Urothelium cell line (cell line): ENCODE data around the gene USP2.
"Not testable (repeated sequence)": the region's sequence is repeated elsewhere in the genome, so short reads cannot be mapped to it uniquely, and the experiment has no call there.

Experiments used
- DNase-seq: peaks from one replicate; pipeline ENCODE4 v3.0.0; 2011; ENCODE audit warnings: low spot score, mixed read lengths
- FAIRE-seq: peaks from 2 replicates; lab custom pipeline; 2011; peaks lifted over from hg19 to GRCh38; lab: Jason Lieb, UNC

The USP2 gene

DNA sequence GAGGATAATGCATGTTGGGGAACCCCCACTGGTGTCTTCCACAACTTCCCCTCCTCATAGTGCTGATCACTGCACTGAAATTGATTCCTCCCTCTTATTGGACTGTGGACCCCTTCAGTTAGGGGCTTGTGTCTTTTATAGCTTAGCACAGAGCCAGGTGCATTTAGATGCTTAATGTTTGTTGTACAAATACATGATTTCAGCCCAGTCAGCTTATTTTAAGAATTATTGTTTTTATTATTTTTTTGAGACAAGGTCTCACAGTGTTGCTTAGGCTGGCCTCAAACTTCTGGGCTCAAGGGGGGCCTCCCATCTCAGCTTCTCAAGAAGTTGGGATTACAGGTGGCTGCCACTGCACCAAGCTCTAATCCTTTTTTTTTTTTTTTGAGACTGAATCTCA, 33.2 kb upstream of the USP2 start:
- DNase-seq (no peak), FAIRE-seq (no peak)

DNA sequence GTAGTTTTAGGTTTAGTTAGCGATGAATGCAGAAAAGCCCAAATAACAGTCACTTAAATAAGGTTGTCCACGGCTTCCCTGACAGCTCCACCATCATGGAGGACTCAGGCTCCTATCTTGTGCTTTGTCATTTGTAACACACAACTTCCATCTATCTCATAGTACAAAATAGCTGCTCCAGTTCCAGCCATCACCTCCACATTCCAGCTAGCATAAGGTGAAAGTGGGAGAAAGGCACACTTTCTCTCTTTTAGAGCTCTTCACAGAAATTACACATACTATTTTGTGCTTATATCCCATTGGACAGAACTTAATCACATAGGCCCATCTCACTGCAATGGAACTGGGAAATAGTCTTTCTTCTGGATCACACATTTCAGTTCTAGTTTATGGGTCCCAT, 32.8 kb upstream of the USP2 start:
- FAIRE-seq (no peak), DNase-seq (no peak)

DNA sequence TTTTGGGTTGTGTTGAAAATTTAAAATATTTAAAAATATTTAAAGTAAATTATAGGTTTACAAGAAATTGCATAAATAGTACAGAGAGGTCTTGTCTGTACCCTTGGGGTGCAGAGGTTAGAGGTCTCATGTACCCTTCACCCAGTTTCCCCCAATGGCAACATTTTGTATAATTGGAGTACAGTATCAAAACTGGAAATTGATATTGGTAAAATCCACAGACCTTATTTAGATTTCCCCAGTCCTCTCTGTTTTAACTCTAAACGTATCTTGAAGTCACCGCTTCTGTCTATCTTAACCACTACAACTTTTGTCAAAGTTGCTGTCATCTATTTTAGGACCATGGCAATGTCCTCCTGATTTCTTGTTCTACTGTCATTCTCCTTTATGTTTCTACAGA, 30.6 kb upstream of the USP2 start:
- DNase-seq (no peak), FAIRE-seq (no peak)

- FAIRE-seq, result no peak
These were observed 29.0 kb upstream of the USP2 start for GRCh38 chr11:119410501-119410900.

GRCh38 chr11:119409731-119410130, 28.2 kb upstream of the USP2 start:
- FAIRE-seq, result no peak
- DNase-seq, result no peak

More at GRCh38 chr11:119410501-119410900, 29.0 kb upstream of the USP2 start:
- DNase-seq, result no peak

GRCh38 chr11:119406005-119406404, 24.5 kb upstream of the USP2 start:
- no peak for FAIRE-seq
- no peak for DNase-seq

GRCh38 chr11:119405448-119405847, 24.0 kb upstream of the USP2 start:
- DNase-seq, FAIRE-seq: not testable (repeated sequence)

GRCh38 chr11:119404872-119405271, 23.4 kb upstream of the USP2 start:
- no peak for DNase-seq
- no peak for FAIRE-seq

DNA sequence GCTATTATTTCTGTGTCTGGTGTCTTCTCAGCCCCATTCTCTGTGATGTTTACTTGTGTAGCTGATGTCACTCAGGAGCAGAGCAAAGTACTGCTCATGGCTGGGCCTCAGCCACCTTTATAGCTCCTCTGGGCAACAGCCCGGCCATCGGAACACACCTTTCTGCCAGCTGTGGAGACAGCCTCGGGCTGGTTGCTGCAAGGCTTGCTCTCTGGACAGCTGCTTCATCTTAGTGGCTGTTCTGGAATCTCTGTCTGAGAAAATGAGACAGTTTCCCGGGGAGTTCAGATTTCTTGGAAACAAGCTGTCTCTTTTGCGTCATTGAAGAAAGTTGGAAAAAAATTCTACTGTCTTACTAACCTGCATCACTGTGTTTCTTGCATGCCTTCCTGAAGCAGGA, 21.5 kb upstream of the USP2 start:
- FAIRE-seq (no peak), DNase-seq (no peak)

DNA sequence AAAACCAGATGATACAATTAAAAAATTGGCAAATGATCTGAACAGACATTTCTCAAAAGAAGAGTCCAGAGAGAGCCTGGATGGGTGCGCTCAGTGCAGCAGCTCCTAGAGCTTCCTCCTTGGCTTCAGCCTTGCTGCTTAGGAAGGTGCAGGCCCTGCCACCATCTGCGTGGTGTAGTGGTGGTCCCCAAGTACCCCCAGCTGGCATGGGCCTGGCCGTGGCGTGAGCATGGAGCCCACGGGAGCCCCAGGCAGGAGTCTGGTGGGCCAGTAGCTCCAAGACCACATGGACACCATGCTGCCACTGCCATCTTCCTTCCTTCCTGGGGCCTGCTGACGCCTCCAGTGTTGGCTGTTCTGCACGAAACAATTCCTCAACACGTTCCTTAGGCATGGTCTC, 21.0 kb upstream of the USP2 start:
- FAIRE-seq, result no peak
- no peak for DNase-seq

GRCh38 chr11:119400860-119401259, 19.4 kb upstream of the USP2 start:
- DNase-seq (no peak), FAIRE-seq (no peak)

- no peak for FAIRE-seq
These were observed 16.2 kb upstream of the USP2 start for GRCh38 chr11:119397740-119398139.

GRCh38 chr11:119396835-119397234, 15.3 kb upstream of the USP2 start:
- FAIRE-seq (no peak), DNase-seq (no peak)

More at GRCh38 chr11:119397740-119398139, 16.2 kb upstream of the USP2 start:
- DNase-seq, result no peak

DNA sequence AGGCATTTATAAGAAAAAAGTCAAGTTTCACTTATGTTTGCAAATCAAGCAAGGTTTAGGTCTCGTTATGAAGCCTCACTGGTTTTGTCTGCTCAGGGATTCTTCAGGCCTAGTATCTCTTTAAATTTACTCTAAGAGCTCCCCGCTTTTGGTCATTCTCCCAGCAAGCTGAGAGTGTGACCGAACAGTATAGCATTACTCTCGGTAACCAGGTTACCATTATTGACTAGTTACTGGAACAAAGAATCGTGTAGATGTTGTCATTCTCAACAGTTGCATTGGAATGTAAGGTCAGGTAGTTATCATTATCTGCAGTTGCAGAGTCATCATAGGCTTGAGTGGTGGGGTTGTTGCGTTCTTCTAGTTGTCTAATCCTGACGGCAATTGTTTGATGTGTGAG, 9.8 kb upstream of the USP2 start:
- FAIRE-seq, result no peak

DNA sequence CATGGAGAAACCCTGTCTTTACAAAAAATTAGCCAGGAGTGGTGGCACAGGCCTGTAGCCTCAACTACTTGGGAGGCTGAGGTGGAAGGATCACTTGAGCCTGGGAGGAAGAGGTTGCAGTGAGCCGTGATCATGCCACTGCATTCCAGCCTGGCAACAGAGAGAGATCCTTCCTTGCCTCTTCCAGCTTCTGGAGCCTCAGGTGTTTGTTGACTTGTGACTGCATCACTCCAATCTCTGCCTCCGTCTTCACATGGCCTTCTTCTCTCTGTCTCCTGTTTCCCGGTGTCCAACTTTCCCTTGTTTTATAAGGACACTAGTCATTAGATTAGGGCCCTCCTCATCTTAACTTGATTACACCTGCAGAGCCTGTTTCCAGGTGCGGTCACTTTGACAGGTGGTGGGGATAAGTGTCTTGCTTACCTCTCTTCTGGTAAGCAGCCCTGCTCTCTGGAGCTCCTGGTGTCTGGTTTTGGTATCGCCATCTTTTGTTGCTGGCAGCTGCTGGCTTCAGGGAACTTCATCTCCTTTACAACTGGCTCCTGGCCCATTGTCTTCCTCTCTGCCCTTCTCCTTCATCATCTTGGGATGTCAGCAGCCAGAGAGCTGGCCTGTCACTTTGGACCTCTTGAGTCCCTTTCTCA, 8.2 kb upstream of the USP2 start:
- FAIRE-seq, result no peak
- no peak for DNase-seq

More for the DNA sequence above, 9.8 kb upstream of the USP2 start:
- DNase-seq, result no peak

DNA sequence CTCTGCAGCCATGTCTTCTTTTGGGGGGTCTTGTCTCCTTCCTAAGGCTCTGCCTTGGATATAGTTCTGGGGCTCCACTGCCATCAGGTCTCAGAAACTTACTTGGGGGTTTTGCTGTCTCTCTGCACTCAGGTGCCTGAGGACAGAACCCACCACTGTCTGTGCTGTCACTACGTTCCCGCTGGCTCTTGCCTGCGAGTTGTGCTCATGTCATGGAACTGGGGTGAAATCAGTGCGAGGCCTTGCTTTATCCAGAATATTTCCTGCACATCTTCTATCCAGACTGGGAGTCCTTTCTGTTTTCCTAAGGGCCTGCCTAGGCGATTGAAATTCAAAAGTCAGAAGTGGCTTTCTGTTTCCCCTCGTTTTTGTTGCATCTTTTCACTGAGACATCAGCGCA, 6.6 kb upstream of the USP2 start:
- FAIRE-seq (no peak), DNase-seq (no peak)

DNA sequence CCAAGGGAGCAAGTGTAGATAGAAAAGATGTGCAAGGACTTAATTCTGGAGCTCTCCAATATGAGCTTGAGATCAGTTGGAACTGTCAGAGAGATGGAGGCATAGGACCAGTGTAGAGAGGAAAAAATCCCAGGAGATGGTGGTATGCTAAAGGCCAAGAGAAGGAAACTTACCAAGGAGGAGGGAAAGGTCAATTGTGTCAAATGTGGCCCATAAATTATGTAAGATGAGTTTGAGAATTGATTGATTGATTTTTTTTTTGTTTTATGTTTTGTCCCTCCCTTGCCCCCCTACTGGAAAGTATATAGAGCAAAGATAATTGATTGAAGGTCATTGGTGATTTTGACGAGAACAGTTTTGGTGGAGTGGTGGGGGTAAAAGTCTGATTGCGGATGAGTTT, 2.8 kb upstream of the USP2 start:
- DNase-seq, result no peak
- no peak for FAIRE-seq

DNA sequence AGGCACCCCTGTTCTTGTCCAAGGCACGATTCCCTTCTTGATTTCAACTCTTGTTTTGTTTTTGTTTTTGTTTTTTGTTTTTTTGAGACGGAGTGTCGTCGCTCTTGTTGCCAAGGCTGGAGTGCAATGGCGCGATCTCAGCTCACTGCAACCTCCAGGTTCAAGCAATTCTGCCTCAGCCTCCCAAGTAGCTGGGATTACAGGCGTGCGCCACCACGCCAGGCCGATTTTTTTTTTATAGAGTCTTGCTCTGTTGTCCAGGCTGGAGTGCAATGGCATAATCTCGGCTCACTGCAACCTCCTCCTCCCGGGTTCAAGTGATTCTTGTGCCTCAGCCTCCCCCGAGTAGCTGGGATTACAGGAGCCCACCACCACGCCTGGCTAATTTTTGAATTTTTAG, 1.0 kb upstream of the USP2 start:
- DNase-seq, FAIRE-seq: not testable (repeated sequence)

DNA sequence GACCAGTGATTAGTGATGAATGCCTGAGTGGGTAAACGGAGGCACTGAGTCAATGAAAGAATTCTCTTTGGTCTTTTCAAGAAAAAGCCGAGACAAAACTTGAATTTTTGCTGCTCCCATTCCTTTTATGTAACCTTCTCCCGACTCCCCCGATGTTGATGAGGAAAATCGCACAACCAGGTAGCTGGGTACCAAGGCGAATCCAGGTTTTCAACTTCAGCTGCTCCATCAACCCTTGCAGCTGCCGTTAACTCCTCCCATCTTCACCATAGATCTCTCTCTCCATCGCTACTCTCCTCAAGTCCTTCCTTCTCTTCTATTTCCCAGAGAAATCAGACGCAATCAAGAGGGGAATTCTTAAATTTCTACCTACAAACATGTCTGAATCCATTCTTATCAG, 611 bp upstream of the USP2 start:
- DNase-seq (no peak), FAIRE-seq (no peak)

- FAIRE-seq (no peak), DNase-seq (no peak)
These were observed 686 bp downstream of the USP2 start for GRCh38 chr11:119380827-119381180.

- DNase-seq (no peak), FAIRE-seq (no peak)
These were observed 1.2 kb downstream of the USP2 start for GRCh38 chr11:119380160-119380826.

GRCh38 chr11:119378851-119379465, 2.5 kb downstream of the USP2 start:
- DNase-seq (no peak), FAIRE-seq (no peak)
